ENCODE results near the gene LBH.
"Not testable (repeated sequence)": the region's sequence is repeated elsewhere in the genome, so short reads cannot be mapped to it uniquely, and the experiment has no call there.

Gene LBH

GRCh38 chr2:30259071-30259470 is 27.7 kb downstream of the LBH start:
- DNase-seq, result no peak

DNA sequence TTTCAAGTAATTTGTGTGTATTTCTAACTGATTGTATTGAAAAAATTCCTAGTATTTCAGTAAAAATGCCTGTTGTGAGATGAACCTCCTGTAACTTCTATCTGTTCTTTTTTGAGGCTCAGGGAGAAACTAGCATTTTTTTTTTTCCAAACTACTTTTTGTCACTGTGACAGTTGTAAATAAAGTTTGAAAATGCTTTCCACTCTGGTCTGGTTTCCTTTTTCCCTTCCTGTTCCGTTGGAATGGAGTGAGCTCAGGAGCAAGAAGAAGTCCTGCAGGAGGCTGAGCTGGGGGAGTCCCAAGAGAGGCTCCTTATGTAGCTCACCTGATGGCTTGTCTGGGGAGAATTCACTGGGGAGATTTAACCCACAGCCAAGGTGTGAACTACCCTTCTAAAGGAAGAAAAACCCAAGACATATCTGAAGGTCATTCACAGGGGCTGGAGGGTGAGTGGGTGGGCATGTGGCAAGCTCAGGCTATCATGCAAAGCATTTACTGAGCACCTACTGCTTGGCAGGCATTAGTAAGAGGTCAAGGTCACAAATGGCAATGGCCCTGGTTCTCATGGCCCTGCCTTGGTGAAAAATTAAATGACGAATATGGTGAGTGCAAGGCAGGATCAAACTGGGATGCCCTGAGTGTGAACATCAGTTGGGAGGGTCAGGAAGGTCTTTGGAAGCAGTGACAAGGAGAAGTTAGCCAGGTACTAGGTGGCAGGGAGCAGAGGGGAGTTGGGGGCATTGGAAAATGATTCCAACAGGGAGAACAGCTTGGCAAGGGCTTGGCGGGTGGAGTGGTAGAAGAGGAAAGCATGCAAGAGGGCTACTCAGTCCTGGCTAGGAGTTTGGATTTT is 28.7 kb downstream of the LBH start:
- DNase-seq, result no peak

DNA sequence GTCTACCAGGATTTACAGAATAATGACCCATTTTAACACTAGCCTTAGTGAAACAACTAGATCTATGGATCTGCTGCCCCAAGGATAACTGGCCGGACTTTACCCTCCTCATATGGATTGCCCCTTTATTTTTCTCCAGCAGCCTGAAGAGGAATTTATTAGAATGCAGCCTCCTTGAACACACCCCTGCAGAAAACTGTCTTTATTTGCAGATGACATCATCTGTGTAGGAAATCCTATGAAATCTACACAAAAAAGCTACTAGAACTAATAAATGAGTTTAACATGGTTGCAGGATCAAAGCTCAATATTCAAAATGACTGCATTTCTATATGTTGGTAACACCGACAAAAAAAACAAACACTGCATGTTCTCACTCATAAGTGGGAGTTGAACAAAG is 29.6 kb downstream of the LBH start:
- no peak for DNase-seq

DNA sequence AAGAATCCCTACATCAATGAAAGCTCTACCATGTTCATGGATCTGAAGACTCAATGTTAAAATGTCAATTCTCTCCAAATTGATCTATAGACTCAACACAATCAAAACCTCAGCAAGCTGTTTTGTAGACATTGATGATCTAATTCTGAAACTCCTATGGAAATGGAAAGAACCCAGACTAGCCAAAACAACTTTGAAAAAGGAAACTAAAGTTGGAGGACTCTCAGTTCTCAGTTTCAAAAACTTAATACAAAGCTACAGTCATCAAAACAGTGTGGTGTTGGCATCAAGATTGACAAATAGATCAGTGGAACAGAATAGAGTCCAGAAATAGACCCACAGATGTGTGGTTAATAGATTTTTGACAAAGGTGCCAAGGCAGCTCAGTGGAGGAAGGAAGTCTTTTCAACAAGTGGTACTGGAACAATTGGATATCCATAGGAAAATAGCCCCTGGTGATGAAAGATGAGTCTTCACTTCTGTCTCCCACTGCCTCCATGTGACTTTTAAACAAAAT is 30.4 kb downstream of the LBH start:
- no peak for DNase-seq

DNA sequence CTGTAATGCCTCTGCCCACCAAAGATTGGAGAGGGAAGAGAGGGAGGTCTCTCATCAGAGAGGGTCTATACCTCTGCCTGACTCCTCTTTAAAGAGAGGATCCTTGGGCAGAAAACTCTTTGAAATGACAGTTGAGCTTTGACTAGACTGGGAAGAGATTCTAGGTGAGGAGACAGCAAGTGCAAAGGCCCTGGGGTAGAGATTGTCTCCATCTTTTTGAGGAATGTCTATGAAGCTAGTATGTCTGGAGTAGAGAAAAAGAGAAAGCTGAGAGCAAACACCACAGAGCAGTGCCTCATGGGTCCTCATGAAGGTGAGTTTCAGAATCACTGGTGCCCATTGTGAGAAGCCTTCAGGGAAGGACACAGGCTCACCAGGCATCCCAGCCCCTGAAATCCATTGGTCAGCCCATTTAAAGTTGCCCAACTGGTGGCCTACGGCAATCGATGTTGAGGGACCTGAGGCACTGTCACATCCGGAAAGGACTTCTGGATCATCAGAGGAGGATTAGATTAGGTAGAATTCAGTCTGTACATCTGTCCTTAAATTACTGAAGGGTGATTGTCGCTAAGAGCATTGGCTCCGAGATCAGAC is 31.5 kb downstream of the LBH start:
- no peak for DNase-seq

DNA sequence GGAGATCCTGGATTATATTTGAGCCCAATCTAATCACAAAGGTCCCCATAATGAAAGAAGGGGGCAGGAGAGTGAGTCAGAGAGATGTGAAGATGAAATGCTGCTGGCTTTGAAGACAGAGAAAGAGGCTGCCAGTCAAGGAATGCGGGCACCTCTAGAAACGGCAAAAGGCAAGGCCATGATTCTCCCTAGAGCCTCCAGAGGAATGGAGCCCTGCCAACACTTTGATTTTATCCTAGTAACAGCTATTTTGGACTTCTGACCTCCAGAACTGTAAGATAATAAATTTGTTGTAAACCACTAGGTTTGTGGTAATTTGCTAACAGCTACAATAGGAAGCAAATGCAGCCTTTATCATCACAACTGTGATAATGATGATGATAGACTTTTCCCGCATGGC is 32.9 kb downstream of the LBH start:
- DNase-seq, result no peak

DNA sequence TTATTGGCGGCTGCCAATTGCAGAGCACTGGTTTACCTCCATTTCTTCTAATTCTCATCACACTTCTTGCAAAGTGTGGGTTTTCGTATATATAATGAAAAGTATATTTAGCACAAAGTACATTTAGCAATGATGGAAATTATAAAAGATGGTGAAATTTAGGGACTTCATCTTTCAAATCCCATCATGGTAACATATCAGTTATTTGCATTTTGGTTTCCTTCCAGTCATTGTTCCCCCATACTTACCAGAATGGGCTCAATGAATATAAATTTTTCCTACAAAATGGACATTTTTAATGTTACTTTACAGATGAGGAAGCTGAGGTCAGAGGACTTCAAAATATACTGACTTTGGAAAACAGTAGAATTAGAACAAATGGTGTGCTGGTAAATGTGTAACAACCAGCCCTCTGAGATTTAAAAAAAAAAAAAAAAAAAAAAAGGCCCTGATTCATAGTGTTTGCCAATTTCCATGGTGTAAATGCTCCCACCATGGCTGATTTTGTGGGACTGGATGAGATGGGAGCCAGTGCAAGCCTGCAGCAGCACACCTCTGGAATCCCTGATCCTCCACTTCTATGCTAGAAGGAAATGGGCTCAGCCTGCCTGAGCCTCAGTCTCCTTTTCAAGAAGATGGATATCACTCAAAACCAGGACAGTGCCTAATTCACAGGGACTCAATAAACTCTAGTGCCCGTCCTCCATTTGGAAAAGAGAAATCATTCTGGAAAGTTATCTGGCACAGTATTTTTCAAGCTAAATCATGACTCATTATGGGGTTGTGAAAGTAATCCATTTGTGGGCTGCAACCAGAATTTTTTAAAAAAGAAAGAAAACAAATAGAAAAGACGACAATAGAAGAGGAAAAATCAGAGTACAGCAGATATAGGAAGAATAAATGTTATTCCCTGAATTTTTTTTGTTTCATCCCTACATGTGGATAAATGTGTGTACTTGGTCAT is 34.0 kb downstream of the LBH start:
- no peak for DNase-seq

- DNase-seq, result peak; percentile 63
These were observed 34.8 kb downstream of the LBH start for GRCh38 chr2:30266051-30266621.

DNA sequence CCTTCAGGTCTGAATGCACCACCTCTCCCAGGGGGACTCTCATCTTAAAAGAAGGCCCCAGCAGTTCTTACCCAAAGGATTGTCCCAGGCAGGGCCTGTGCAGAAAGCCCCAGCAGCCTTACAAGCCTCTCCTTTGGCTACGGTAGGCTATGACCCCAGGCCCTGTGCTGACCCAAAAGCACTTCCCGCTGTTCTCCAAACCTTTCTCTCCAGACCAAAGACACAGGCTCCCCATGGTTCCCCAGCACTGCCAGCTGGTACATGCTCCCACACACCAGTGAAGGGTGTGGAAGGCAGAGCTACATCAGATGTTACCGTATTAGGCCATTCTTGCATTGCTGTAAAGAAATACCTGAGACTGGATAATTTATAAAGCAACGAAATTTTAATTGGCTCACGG is 35.4 kb downstream of the LBH start:
- DNase-seq, result no peak

DNA sequence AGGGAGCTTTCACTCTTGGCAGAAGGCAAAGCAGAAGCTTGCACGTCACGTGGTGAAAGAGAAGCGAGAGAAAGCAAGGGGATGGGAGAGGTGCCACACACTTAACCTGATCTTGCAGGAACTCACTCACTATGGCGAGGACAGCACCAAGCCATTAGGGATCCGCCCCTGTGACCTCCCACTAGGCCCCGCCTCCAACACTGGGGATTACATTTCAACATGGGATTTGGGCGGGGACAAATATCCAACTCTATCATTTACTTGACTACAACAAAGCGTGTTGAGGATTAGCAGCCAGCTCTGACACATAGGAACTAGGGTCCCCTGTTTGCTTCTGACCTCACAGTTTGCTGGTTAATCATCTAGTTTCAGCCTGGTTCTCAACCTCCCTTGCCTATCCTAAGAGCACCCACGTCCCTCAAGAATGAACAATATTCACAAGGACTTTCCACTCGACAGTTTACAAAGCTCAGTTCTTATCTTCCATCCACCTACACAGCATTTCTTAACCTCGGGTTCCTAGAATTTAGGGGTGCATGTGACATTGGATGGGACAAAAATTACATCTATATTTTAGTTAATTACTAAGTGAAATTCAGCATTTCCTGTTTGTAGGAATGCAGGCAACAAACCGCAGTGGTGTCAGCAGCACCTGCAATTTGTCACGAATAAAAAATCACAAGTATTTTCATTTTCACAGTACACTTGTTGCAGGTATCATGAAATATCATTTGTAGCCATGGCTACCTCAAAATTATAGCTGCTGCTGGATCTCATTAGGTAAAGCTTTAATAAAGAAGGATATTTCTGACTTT is 36.0 kb downstream of the LBH start:
- DNase-seq, result peak; percentile 73

DNA sequence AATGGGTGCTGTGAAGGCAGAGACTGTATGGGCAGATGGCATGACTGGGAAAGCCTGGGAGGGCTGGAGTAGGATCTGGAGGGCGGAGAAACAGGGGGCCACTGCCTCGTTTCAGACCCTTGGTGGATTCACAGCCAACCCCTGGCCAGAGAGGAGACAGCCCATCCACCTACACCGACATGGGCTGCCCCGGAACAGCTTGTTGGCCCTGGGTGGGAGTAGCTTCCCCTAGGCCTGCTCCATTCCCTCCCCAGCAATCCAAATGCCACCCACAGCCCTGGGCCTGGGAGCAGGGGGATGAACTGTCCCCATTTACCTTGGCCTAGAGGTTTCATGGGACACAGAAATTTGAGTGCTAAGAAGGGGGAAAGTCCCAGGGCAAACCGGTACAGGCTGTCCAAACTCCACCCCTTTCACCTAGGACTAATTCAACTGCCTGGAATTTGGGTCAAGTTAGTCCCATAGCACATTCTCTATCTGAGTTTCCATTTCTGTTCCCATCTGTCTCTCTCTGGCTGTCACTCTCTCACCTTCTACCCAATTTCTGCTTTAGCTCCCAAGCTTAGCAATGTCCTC is 37.0 kb downstream of the LBH start:
- no peak for DNase-seq

DNA sequence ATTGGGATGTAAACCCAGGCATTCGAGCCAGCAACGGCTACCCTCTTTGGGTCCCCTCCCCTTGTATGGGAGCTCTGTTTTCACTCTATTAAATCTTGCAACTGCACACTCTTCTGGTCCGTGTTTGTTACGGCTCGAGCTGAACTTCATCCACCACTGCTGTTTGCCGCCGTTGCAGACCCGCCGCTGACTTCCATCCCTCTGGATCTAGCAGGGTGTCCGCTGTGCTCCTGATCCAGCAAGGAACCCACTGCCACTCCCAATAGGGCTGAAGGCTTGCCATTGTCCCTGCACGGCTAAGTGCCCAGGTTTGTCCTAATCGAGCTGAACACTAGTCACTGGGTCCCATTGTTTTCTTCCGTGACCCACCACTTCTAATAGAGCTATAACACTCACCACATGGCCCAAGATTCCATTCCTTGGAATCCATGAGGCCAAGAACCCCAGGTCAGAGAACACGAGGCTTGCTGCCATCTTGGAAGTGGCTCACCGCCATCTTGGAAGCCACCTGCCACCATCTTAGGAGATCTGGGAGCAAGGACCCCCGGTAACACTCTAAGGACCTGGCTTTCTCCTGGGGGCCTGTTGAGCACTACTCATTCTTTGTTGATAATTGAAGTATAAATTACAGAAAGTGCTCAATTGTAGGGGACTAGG is 37.9 kb downstream of the LBH start:
- not testable (repeated sequence) for DNase-seq

DNA sequence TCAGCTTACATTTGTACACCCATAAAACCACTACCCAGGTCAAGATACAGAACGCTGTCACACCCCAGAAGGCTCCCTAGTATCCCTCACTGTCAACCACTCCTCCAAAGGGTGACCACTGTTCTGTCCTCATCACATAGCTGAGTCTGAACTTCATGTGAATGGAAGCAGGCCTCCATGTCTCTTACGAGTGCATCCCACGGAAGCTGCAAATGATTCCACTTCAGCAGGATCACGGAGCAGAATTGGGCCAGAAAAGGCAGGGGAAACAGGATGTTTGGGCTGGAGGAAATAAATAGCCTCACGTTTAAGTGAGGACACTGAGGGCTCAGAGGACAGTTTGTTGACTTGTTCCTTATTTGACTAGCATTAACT is 38.4 kb downstream of the LBH start:
- DNase-seq, result no peak

DNA sequence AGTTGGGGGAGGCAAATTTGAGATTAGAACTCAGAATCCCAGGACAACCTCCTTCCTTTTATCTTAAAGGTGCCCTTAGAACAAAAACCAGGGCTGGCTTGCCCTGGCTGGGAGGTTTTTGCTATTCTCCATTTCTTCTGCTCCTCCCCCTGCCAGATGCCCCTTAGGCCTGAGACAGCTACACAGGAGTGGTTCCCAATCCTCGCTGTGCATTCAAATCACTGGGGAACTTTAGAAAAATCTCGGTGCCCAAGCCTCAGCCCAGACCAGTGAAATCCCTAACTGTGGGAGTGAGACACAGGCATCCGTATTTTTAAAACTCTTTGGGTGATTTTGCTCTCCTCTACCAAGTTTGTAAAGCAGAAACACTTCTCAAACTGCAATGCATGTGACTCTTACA is 38.8 kb downstream of the LBH start:
- DNase-seq, result no peak

DNA sequence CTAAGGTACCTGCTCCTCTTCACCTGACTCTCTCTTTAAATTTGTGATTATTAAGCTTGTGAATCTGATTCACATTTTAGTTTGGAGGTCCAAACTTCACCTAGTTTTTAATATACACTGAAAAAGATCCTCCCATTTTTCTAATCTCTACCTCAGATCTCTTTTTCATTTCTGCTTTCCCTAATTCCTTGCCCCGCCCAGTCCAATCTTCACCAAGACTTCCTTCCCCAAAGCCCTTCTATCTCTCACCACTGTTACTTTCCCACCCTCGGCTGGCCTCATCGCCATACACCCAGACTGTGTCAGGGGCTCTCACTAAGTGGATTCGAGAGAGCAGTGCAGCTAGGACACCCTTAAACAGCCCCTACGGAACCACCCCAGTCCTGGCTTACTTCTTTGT is 40.0 kb downstream of the LBH start:
- no peak for DNase-seq

- DNase-seq, result no peak
These were observed 41.0 kb downstream of the LBH start for GRCh38 chr2:30272286-30272685.

DNA sequence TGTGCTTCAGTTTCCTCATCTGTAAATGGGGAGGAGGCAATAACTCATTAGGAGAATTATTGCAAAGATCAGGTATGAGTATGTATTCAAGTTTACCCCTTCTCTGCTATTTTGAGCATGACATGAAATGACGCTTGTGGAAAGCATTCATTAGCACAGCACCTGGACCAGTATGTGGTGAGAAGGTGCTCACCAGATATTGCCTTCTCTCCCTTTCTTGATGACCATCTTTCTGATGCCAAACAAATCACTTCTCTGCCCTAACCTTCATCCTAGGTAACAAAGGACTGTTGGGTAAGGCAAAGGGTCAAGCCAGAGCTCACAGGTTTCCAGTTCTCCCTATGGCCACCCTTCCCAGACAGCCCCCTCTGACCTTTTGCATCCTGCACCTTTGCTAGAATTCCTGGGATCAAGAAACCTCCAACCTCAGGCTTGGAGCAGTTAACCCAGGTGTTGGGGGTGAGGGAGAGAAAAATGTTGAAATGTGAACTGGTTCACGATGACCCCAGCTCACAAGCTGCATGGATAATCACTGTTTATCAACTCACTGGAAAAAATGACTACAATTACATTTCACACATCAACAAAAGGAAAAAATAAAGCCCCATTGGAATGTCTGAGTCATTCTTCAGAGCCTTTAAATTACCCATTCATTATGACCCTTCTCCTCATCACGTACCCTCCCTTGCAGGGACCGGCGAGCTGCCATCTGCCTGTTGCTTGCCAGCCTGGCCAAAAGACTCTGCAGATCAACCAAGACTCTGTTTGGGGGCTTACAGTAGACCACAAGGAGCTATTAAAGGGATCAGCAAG is 41.6 kb downstream of the LBH start:
- peak; percentile 60 for DNase-seq

GRCh38 chr2:30273574-30273929 is 42.2 kb downstream of the LBH start:
- DNase-seq, result peak; percentile 51

DNA sequence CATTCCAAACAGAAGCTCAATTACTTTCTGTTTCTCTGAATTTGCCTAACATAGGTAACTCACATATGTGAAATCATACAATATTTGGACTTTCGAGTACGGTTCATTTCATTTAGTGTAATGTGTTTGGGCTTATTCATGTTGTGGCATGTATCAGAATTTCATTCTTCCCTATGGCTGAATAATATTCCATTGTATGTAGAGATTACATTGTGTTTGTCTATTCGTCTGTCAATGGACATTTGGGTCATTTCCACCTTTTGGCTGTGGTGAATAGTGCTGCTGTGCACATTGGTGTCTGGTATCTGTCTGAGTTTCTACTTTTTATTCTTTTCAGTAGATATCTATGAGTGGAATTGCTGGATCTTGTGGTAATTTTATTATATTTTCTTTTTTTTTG is 43.9 kb downstream of the LBH start:
- DNase-seq, result no peak

DNA sequence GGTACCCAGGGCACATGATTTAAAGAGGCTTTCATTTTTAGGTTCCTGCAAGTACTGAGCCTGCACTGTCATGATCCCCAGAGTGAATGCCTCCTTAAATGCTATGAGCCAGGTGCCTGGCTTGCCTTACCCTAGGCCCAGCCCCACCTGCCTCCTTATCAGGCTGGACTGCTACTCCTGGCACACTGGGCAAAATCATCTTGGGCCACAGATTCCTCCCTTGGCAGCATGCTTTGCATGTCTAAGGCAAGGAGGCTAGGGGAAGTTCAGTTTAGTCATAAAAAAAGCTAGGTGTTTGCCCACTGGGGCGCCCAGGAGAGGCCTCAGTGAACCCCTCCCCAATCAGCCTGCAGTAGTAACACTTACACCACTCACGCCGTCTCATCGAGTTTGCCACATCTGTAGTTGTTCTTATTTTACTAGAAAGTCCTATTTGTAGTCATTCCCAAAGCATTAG is 45.1 kb downstream of the LBH start:
- DNase-seq, result no peak

Measured in stimulated activated CD8-positive, alpha-beta memory T cell treated with anti-CD3 and anti-CD28 coated beads, Interleukin-4, amount 100 ng/mL, for 48 hours (primary cell).